Mucosa of descending colon (tissue), 3 donors: ENCODE data around the gene MARCHF2. TPM values are rescaled to one million over a fixed set of nuclear protein-coding genes. Genes with fewer than 3 reads are reported as not detected.

Experiments
- ATAC-seq: fragments of 200-7000 bp; cut with Tn5 transposase; one replicate; pipeline ENCODE4 v1.9.1; 2020; ENCODE audit warnings: mild to moderate bottlenecking, moderate library complexity
- DNase-seq, 3 donors: peaks; one replicate each; pipeline ENCODE4 v3.0.0-alpha.2; 2020
- H3K36me3 ChIP-seq: fragments of 200-600 bp; one replicate; pipeline ENCODE4 v1.8.0; 2021; ENCODE audit warnings: low read depth, mild to moderate bottlenecking
- H3K4me1 ChIP-seq: fragments of 200-600 bp; one replicate; pipeline ENCODE4 v1.8.0; 2021; ENCODE audit warnings: low read depth, mild to moderate bottlenecking
- H3K4me3 ChIP-seq: fragments of 200-600 bp; one replicate; pipeline ENCODE4 v1.8.0; 2021; ENCODE audit warnings: mild to moderate bottlenecking
- H3K9me3 ChIP-seq: fragments of 200-600 bp; one replicate; pipeline ENCODE4 v1.8.0; 2021; ENCODE audit warnings: mild to moderate bottlenecking
- CTCF ChIP-seq: fragments of 200-600 bp; IDR thresholded peaks from one replicate; pipeline ENCODE4 v1.8.0; 2022; ENCODE audit warnings: antibody characterized with exemption, mild to moderate bottlenecking
- intact Hi-C, 2 donors: fragments of 100-400 bp; cut with DNase I in 1 of 2; cut with micrococcal nuclease in 1 of 2; formaldehyde crosslinking; loops; one replicate each; pipeline versions ENCODE4 v1.11.0 to v1.11.1; 2022; cut with DNase I, micrococcal nuclease
- long read RNA-seq, 2 donors: library from polyadenylated mRNA; unstranded; transcript quantifications; one replicate each; pipeline ENCODE4 v2.0.0, GENCODE V29; 2019 to 2021
- total RNA-seq, 3 donors: library from RNA; stranded (reverse); fragmentation: NEBNext Ultra II Directional in 2 of 3; extraction: Animal tissue kit (Norgen Biotek cat#: 25700) in 2 of 3; gene quantifications; one replicate each; pipeline versions ENCODE4 v1.2.1 to v1.2.4, GENCODE V29; 2021 to 2023
- donor health status: DM: no; HTN: no; CAD: no; lungs with moderate emphysema.
- donor health status: DM: no; HTN: no; CAD: no.
- donor health status: DM: no; HTN: yes; CAD: no.

Gene MARCHF2
- 10 to 100 TPM; 27.2 to 62.0 (median 33.8) TPM for total RNA-seq
- long read RNA-seq, donor 1, transcript MARCH2-201 (5 exons, 1,376 nt) = major isoform, 40 of 79 reads
- long read RNA-seq, donor 1, partial matches to known transcripts = 3 of 79 reads
- long read RNA-seq, donor 1, other reads (novel, unspliced or antisense) = 31 of 79 reads
- long read RNA-seq, donor 2, partial matches to known transcripts = 0 of 2 reads
- long read RNA-seq, donor 2, other reads (novel, unspliced or antisense) = 1 of 2 reads

- DNase-seq = peak; percentile 98 to 99 (median 98)
- intact Hi-C loops = no loop called here
- no peaks in the 10 kb centered on the region for H3K36me3 ChIP-seq
- peaks cover 9% of the 10 kb centered on the region for H3K4me1 ChIP-seq
- peak; percentile 71 for TF ChIP-seq CTCF
- ATAC-seq = peak; percentile 100
- H3K9me3 ChIP-seq = no peaks in the 10 kb centered on the region
- H3K4me3 ChIP-seq = peak within 1 kb of the TSS; percentile 54
Observed at GRCh38 chr19:8412783-8413628, at the start of gene MARCHF2. TSS of gene MARCHF2 (plus strand) at chr19:8413305. CDS start at chr19:8421841, 8,536 bp downstream.

- ATAC-seq (peak; percentile 78), DNase-seq (peak; percentile 59 to 79 (median 75))
- intact Hi-C loops = no loop called here
- Histone ChIP-seq H3K4me3 (no peak within 1 kb of the TSS), H3K36me3 (no peaks in the 10 kb centered on the region), H3K9me3 (no peaks in the 10 kb centered on the region), H3K4me1 (peaks cover 20% of the 10 kb centered on the region)
- no peak for TF ChIP-seq CTCF
Observed at GRCh38 chr19:8363803-8364771, 49.0 kb upstream of the MARCHF2 start, which contains the start of gene ANGPTL4. TSS of gene ANGPTL4 (plus strand) at chr19:8364155. CDS start at chr19:8364322, 167 bp downstream.

- intact Hi-C loops = no loop called here
- no peak for TF ChIP-seq CTCF
- DNase-seq (peak in 1 of 3 donors; percentile 42), ATAC-seq (no peak)
- no peaks in the 10 kb centered on the region for H3K9me3 ChIP-seq
- no peaks in the 10 kb centered on the region for H3K36me3 ChIP-seq
- H3K4me3 ChIP-seq = no peak overlapping the region
- peaks cover 20% of the 10 kb centered on the region for H3K4me1 ChIP-seq
Observed at GRCh38 chr19:8366121-8366581, 47.0 kb upstream of the MARCHF2 start.

GRCh38 chr19:8366961-8367326 lies 46.2 kb upstream of the MARCHF2 start:
- no peaks in the 10 kb centered on the region for H3K9me3 ChIP-seq
- no peak for TF ChIP-seq CTCF
- peaks cover 20% of the 10 kb centered on the region for H3K4me1 ChIP-seq
- H3K4me3 ChIP-seq = no peak overlapping the region
- intact Hi-C loops = no loop called here
- DNase-seq (peak in 1 of 3 donors; percentile 50), ATAC-seq (no peak)
- no peaks in the 10 kb centered on the region for H3K36me3 ChIP-seq

- DNase-seq (peak; percentile 76 to 83 (median 82)), ATAC-seq (peak; percentile 47)
- Histone ChIP-seq H3K4me3 (no peak overlapping the region), H3K9me3 (no peaks in the 10 kb centered on the region), H3K4me1 (peaks cover 17% of the 10 kb centered on the region), H3K36me3 (no peaks in the 10 kb centered on the region)
- no peak for TF ChIP-seq CTCF
- intact Hi-C loops = no loop called here
Observed at GRCh38 chr19:8367327-8368001, 45.6 kb upstream of the MARCHF2 start.
